Endothelial cell (in vitro differentiated cells): Measurements from ENCODE around the gene CRAT. TPM values are rescaled to one million over a fixed set of nuclear protein-coding genes. Genes with fewer than 3 reads are reported as not detected.
A peak's percentile ranks its signal among the peaks of the same experiment; 100 is the strongest.

Experiments used
- DNase-seq: peaks from one replicate; pipeline ENCODE4 v3.0.0; 2021; ENCODE audit warnings: low spot score
- H3K27ac Mint-ChIP-seq: one replicate; pipeline ENCODE4 v1.8.0; 2021; ENCODE audit warnings: mixed read lengths, inconsistent platforms; ENCODE audit not compliant: unreplicated experiment
- H3K27me3 Mint-ChIP-seq: one replicate; pipeline ENCODE4 v1.8.0; 2021; ENCODE audit warnings: mild to moderate bottlenecking, moderate library complexity, mixed read lengths, inconsistent platforms; ENCODE audit not compliant: unreplicated experiment
- H3K36me3 Mint-ChIP-seq: one replicate; pipeline ENCODE4 v1.8.0; 2021; ENCODE audit warnings: mild to moderate bottlenecking, low read depth, mixed read lengths, inconsistent platforms; ENCODE audit not compliant: unreplicated experiment
- H3K4me1 Mint-ChIP-seq: one replicate; pipeline ENCODE4 v1.8.0; 2021; ENCODE audit warnings: mild to moderate bottlenecking, mixed read lengths, inconsistent platforms; ENCODE audit not compliant: unreplicated experiment
- H3K4me3 Mint-ChIP-seq: one replicate; pipeline ENCODE4 v1.8.0; 2021; ENCODE audit warnings: mild to moderate bottlenecking, mixed read lengths, inconsistent platforms; ENCODE audit not compliant: unreplicated experiment
- H3K9me3 Mint-ChIP-seq: one replicate; pipeline ENCODE4 v1.8.0; 2021; ENCODE audit warnings: mixed read lengths, inconsistent platforms; ENCODE audit not compliant: unreplicated experiment
- CTCF ChIP-seq: fragments of 200-600 bp; sonication (generic); IDR thresholded peaks from one replicate; pipeline ENCODE4 v1.5.0; 2021; ENCODE audit warnings: antibody characterized with exemption; ENCODE audit not compliant: unreplicated experiment
- total RNA-seq: library from RNA; stranded (reverse); fragmentation: NEBNext Ultra II Directional; extraction: Animal tissue kit (Norgen Biotek cat#: 25700); gene quantifications from one replicate; pipeline ENCODE4 v1.2.1, GENCODE V29; 2021; ENCODE audit not compliant: unreplicated experiment

CRAT gene
- total RNA-seq, 1 donor from 2014 or later = 42.9 TPM

- H3K27ac Mint-ChIP-seq = no peak overlapping the region
- peaks cover 6% of the 10 kb centered on the region for H3K4me1 Mint-ChIP-seq
- TF ChIP-seq CTCF = no peak
- DNase-seq = no peak
- peaks cover 5% of the 10 kb centered on the region for H3K27me3 Mint-ChIP-seq
- no peaks in the 10 kb centered on the region for H3K9me3 Mint-ChIP-seq
- peaks cover 20% of the 10 kb centered on the region for H3K36me3 Mint-ChIP-seq
- H3K4me3 Mint-ChIP-seq = peak overlapping the region; percentile 32
Observed at GRCh38 chr9:129068110-129068509, 42.5 kb downstream of the CRAT start.

DNA sequence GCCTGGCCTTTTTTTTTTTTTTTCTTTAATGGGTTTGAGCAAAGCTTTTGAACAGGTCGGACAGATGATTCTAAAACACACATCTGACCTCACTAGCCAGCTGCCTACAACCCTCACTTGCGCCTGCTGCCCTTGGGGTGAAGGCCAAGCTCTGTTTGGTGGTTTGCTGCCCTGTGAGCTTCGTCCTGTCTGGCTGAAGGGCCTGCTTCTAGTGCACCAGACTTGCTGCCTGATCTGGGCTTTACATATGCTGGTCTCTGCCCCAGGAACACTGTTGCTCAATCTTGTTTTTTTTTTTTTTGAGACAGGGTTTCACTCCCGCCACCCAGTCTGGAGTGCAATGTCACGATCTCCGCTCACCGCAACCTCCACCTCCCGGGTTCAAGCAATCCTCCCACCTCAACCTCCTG is 46.1 kb downstream of the CRAT start:
- Mint-ChIP-seq H3K27ac (no peak overlapping the region), H3K9me3 (no peaks in the 10 kb centered on the region), H3K4me1 (no peaks in the 10 kb centered on the region), H3K27me3 (peaks cover 5% of the 10 kb centered on the region), H3K36me3 (peaks cover 25% of the 10 kb centered on the region), H3K4me3 (peak overlapping the region; percentile 47)
- no peak for TF ChIP-seq CTCF
- DNase-seq = no peak

GRCh38 chr9:129063061-129063460 is 47.5 kb downstream of the CRAT start:
- Mint-ChIP-seq H3K4me3 (no peak overlapping the region), H3K4me1 (no peaks in the 10 kb centered on the region), H3K9me3 (no peaks in the 10 kb centered on the region), H3K36me3 (peaks cover 17% of the 10 kb centered on the region), H3K27ac (no peak overlapping the region), H3K27me3 (peaks cover 2% of the 10 kb centered on the region)
- no peak for TF ChIP-seq CTCF
- no peak for DNase-seq

DNA sequence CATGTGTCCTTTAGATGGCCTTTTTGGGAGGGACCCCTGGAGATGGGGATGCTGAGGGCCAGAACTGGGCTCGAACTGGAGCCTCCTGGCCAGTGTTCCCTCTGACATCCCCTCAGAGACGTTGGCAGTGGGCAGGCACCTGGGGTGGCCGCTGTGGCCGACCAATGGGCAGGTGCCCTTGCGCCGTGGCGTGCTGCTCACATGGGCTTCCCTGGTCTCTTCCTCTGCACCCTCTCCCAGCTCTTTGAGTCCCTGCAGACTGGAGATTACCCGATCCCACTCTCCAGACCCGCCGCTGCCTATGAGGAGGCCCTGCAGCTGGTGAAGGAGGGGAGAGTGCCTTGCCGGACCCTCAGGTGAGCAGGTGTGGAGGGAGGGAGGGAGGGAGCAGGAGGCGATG is 49.6 kb downstream of the CRAT start:
- Mint-ChIP-seq H3K4me3 (no peak overlapping the region), H3K36me3 (peaks cover 17% of the 10 kb centered on the region), H3K4me1 (no peaks in the 10 kb centered on the region), H3K27me3 (peaks cover 2% of the 10 kb centered on the region), H3K9me3 (no peaks in the 10 kb centered on the region), H3K27ac (no peak overlapping the region)
- DNase-seq = no peak
- no peak for TF ChIP-seq CTCF

- Mint-ChIP-seq H3K27me3 (peaks cover 2% of the 10 kb centered on the region), H3K4me1 (no peaks in the 10 kb centered on the region), H3K36me3 (peaks cover 13% of the 10 kb centered on the region), H3K9me3 (no peaks in the 10 kb centered on the region), H3K27ac (no peak overlapping the region), H3K4me3 (no peak overlapping the region)
- no peak for DNase-seq
- TF ChIP-seq CTCF = no peak
Observed at GRCh38 chr9:129059796-129060785, 50.5 kb downstream of the CRAT start.
